HG02938 (cell line): ENCODE measurements around the gene LRFN2.

Experiments
- ATAC-seq: cut with Tn5 transposase; IDR thresholded peaks from one replicate; pipeline ENCODE4 v1.9.1; 2021; ENCODE audit warnings: mild to moderate bottlenecking, moderate library complexity; ENCODE audit not compliant: unreplicated experiment

Gene LRFN2

GRCh38 chr6:40439026-40439800 lies 148.0 kb downstream of the LRFN2 start:
- ATAC-seq = no peak

GRCh38 chr6:40438246-40438887 lies 148.8 kb downstream of the LRFN2 start:
- no peak for ATAC-seq

GRCh38 chr6:40437631-40438030 lies 149.5 kb downstream of the LRFN2 start:
- ATAC-seq = no peak

GRCh38 chr6:40436685-40437604 lies 150.2 kb downstream of the LRFN2 start:
- ATAC-seq = no peak

- no peak for ATAC-seq
Measured at GRCh38 chr6:40432982-40433381, 154.2 kb downstream of the LRFN2 start.

GRCh38 chr6:40431706-40432105 lies 155.5 kb downstream of the LRFN2 start:
- no peak for ATAC-seq

- ATAC-seq = no peak
Measured at GRCh38 chr6:40427196-40427595, 160.0 kb downstream of the LRFN2 start.

GRCh38 chr6:40426346-40427066 lies 160.7 kb downstream of the LRFN2 start:
- no peak for ATAC-seq

- ATAC-seq = no peak
Measured at GRCh38 chr6:40425192-40425919, 161.8 kb downstream of the LRFN2 start.

- no peak for ATAC-seq
Measured at GRCh38 chr6:40422046-40422445, 165.1 kb downstream of the LRFN2 start.

GRCh38 chr6:40419946-40420728 lies 167.0 kb downstream of the LRFN2 start:
- no peak for ATAC-seq

GRCh38 chr6:40419377-40419776 lies 167.8 kb downstream of the LRFN2 start:
- no peak for ATAC-seq

- ATAC-seq = no peak
Measured at GRCh38 chr6:40417031-40417430, 170.1 kb downstream of the LRFN2 start.

GRCh38 chr6:40414617-40415016 lies 172.5 kb downstream of the LRFN2 start:
- ATAC-seq = no peak

GRCh38 chr6:40413239-40413638 lies 173.9 kb downstream of the LRFN2 start:
- no peak for ATAC-seq

GRCh38 chr6:40411881-40412280 lies 175.3 kb downstream of the LRFN2 start:
- no peak for ATAC-seq

GRCh38 chr6:40410821-40411220 lies 176.3 kb downstream of the LRFN2 start:
- no peak for ATAC-seq

GRCh38 chr6:40409716-40410397 lies 177.3 kb downstream of the LRFN2 start:
- no peak for ATAC-seq
